ENCODE measurements around the gene FGD3.

FGD3 gene

DNA sequence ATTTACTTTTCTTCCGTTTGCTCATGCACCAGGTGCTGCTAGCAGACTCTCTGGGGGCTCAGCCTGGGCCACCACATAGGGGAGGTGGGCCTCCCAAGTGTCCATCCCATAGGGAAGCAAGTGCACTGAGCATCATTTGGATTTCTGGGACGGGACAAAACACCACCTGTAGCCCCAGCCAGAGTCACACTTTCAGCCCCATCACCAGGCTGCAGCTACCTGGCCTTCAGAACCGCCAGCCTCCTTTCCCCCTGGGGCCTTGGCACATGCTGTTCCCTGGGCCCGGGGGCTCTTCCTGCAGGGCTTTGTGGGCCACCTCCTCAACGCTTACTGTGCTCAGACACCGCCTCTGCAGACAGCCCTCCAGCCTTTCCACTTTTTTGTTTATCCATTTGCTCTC is 91.6 kb downstream of the FGD3 start:
- no peak overlapping the region for H3K9ac ChIP-seq (ENCODE audit: low read depth in 1 of 2, low read length in 2 of 2)
- H3K4me1 ChIP-seq (ENCODE audit: control insufficient read depth in 1 of 2, insufficient read depth in 2 of 2, low read length in 2 of 2) = peaks cover 0 to 3% of the 10 kb centered on the region in 2 donors
- no peak overlapping the region for H3K27ac ChIP-seq (ENCODE audit: low read depth, low read length)
- no peaks in the 10 kb centered on the region for H3K27me3 ChIP-seq (ENCODE audit: control insufficient read depth in 1 of 2, insufficient read depth in 2 of 2, low read length in 2 of 2)
- no peaks in the 10 kb centered on the region for H3K9me3 ChIP-seq (ENCODE audit: control insufficient read depth in 1 of 2, low read length in 2 of 2)
- peaks cover 0 to 3% of the 10 kb centered on the region in 2 donors for H3K36me3 ChIP-seq (ENCODE audit: control insufficient read depth in 1 of 2, insufficient read depth in 2 of 2, low read length in 2 of 2)
- no peak overlapping the region for H3K4me3 ChIP-seq (ENCODE audit: low read depth in 1 of 2, low read length in 2 of 2)

DNA sequence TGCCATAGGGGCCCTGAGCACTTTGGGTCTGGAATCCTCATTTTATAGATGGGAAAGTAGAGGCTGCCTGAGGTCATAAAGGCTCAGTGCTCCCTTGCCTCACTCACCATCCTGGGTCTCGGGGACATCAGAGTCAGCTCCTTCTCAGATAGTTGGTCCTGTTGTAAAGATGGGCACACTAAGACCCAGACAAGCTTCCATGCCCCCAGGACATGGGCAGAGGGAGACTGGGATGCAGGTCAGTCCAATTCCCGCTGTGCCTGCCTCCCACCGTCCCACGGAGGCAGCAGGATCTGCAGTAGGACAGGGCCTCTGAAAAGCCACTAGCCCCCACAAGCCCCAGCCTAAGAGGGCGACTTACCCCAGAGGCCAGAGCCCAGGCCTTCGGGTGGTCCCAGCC is 92.1 kb downstream of the FGD3 start:
- H3K27me3 ChIP-seq (ENCODE audit: control insufficient read depth in 1 of 2, insufficient read depth in 2 of 2, low read length in 2 of 2) = no peaks in the 10 kb centered on the region
- no peak overlapping the region for H3K9ac ChIP-seq (ENCODE audit: low read depth in 1 of 2, low read length in 2 of 2)
- H3K4me3 ChIP-seq (ENCODE audit: low read depth in 1 of 2, low read length in 2 of 2) = no peak overlapping the region
- H3K9me3 ChIP-seq (ENCODE audit: control insufficient read depth in 1 of 2, low read length in 2 of 2) = no peaks in the 10 kb centered on the region
- peaks cover 0 to 3% of the 10 kb centered on the region in 2 donors for H3K36me3 ChIP-seq (ENCODE audit: control insufficient read depth in 1 of 2, insufficient read depth in 2 of 2, low read length in 2 of 2)
- H3K27ac ChIP-seq (ENCODE audit: low read depth, low read length) = no peak overlapping the region
- peaks cover 0 to 3% of the 10 kb centered on the region in 2 donors for H3K4me1 ChIP-seq (ENCODE audit: control insufficient read depth in 1 of 2, insufficient read depth in 2 of 2, low read length in 2 of 2)

DNA sequence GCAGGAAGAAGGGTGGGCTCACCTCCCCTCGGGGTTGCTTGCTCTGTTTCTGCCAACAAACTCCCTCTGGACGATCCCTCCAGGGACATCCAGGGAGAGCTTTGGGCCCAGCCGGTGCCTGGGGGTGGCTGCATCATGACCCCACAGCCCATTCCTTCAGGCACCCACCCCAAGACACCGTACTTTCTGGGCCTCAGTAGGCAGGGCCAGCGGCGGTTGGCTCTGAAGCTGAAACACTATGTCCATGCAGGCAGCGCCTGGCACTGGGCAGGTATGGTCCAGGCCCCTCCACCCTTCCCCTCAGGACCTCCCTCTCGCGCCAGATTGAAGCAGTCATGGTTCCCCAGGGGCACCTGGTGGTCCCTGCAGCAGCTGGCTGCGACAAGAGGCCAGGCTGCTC is 92.7 kb downstream of the FGD3 start:
- H3K4me1 ChIP-seq (ENCODE audit: control insufficient read depth in 1 of 2, insufficient read depth in 2 of 2, low read length in 2 of 2) = peaks cover 0 to 3% of the 10 kb centered on the region in 2 donors
- no peaks in the 10 kb centered on the region for H3K27me3 ChIP-seq (ENCODE audit: control insufficient read depth in 1 of 2, insufficient read depth in 2 of 2, low read length in 2 of 2)
- no peak overlapping the region for H3K27ac ChIP-seq (ENCODE audit: low read depth, low read length)
- H3K36me3 ChIP-seq (ENCODE audit: control insufficient read depth in 1 of 2, insufficient read depth in 2 of 2, low read length in 2 of 2) = peaks cover 0 to 3% of the 10 kb centered on the region in 2 donors
- no peak overlapping the region for H3K9ac ChIP-seq (ENCODE audit: low read depth in 1 of 2, low read length in 2 of 2)
- no peak overlapping the region for H3K4me3 ChIP-seq (ENCODE audit: low read depth in 1 of 2, low read length in 2 of 2)
- no peaks in the 10 kb centered on the region for H3K9me3 ChIP-seq (ENCODE audit: control insufficient read depth in 1 of 2, low read length in 2 of 2)

DNA sequence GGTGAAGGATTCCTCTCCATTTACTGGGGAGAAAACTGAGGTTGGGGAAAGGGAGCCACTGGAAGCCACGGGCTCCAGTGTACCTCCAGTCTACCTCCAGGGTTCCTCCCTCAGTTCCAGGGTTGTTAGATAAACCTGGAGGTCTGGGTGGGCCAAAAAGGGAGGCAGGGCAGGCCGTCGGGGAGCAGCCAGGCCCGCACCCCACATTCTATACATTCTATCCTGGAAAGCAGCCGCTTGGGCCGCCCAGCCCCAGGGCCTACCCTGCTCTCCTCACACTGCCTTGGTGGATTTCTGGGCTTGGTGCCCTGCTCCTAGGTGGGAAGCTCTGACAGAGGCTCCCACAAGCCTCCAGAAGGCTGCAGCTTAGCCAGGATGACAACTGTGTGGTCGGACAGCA is 93.1 kb downstream of the FGD3 start:
- Histone ChIP-seq H3K9ac (ENCODE audit: low read depth in 1 of 2, low read length in 2 of 2) (no peak overlapping the region), H3K4me3 (ENCODE audit: low read depth in 1 of 2, low read length in 2 of 2) (no peak overlapping the region), H3K27ac (ENCODE audit: low read depth, low read length) (no peak overlapping the region), H3K4me1 (ENCODE audit: control insufficient read depth in 1 of 2, insufficient read depth in 2 of 2, low read length in 2 of 2) (peaks cover 0 to 3% of the 10 kb centered on the region in 2 donors), H3K27me3 (ENCODE audit: control insufficient read depth in 1 of 2, insufficient read depth in 2 of 2, low read length in 2 of 2) (no peaks in the 10 kb centered on the region), H3K9me3 (ENCODE audit: control insufficient read depth in 1 of 2, low read length in 2 of 2) (no peaks in the 10 kb centered on the region), H3K36me3 (ENCODE audit: control insufficient read depth in 1 of 2, insufficient read depth in 2 of 2, low read length in 2 of 2) (peaks cover 0 to 3% of the 10 kb centered on the region in 2 donors)

DNA sequence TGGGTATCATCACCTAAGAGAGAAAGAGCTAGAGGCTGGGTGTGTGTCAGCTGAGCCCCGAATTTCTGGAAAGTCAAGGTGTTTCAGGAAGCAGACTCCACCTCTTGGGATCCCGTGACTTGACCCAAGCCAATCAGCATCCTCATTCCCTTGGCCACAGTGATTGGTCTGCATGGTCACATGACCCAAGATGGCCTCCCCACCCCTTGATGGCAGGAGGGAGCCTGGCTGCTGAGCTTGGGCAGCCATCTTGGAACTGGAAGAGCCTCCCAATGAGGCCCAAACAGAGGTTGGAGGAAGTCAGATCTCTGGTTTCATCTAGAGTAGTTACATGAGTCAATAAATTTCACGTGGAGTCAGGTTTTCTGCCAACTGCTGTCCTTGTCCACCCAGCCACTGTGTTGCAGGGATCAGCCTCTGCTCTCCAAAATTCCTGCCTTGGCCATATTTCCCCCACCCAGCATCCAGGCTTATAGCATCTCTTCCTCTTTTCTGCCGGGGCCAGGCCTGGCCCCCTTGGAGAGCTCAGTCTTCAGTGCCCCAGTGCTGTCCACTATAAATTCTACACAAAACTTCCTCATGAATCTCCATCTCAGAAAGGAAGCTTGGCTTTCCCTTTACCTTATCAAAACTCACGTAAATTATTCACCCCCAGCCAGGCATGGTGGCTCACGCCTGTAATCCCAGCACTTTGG is 93.9 kb downstream of the FGD3 start:
- no peak overlapping the region for H3K4me3 ChIP-seq (ENCODE audit: low read depth in 1 of 2, low read length in 2 of 2)
- no peaks in the 10 kb centered on the region for H3K9me3 ChIP-seq (ENCODE audit: control insufficient read depth in 1 of 2, low read length in 2 of 2)
- H3K36me3 ChIP-seq (ENCODE audit: control insufficient read depth in 1 of 2, insufficient read depth in 2 of 2, low read length in 2 of 2) = no peaks in the 10 kb centered on the region
- peaks cover 0 to 3% of the 10 kb centered on the region in 2 donors for H3K4me1 ChIP-seq (ENCODE audit: control insufficient read depth in 1 of 2, insufficient read depth in 2 of 2, low read length in 2 of 2)
- no peaks in the 10 kb centered on the region for H3K27me3 ChIP-seq (ENCODE audit: control insufficient read depth in 1 of 2, insufficient read depth in 2 of 2, low read length in 2 of 2)
- H3K27ac ChIP-seq (ENCODE audit: low read depth, low read length) = no peak overlapping the region
- H3K9ac ChIP-seq (ENCODE audit: low read depth in 1 of 2, low read length in 2 of 2) = no peak overlapping the region

DNA sequence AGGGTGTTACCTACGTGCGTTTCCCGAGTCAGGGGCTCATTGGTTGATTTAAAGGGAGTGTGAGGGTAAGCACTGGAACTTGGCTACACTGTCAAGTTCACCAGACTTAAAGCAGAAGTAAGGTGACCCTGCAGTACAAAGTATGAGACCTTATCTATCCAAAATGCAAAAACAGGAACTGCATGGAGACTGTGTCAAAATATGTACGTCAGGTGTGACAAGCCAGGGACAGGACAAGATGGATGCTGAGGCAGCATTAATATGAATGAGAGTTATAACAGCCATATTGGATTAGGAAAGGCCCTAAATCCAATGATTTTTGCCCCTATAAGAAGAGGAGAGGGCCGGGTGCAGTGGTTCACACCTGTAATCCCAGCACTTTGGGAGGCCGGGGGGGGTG is 95.8 kb downstream of the FGD3 start:
- Histone ChIP-seq H3K27ac (ENCODE audit: low read depth, low read length) (no peak overlapping the region), H3K27me3 (ENCODE audit: control insufficient read depth in 1 of 2, insufficient read depth in 2 of 2, low read length in 2 of 2) (no peaks in the 10 kb centered on the region), H3K4me1 (ENCODE audit: control insufficient read depth in 1 of 2, insufficient read depth in 2 of 2, low read length in 2 of 2) (peaks cover 0 to 2% of the 10 kb centered on the region in 2 donors), H3K36me3 (ENCODE audit: control insufficient read depth in 1 of 2, insufficient read depth in 2 of 2, low read length in 2 of 2) (no peaks in the 10 kb centered on the region), H3K9ac (ENCODE audit: low read depth in 1 of 2, low read length in 2 of 2) (no peak overlapping the region), H3K9me3 (ENCODE audit: control insufficient read depth in 1 of 2, low read length in 2 of 2) (no peaks in the 10 kb centered on the region), H3K4me3 (ENCODE audit: low read depth in 1 of 2, low read length in 2 of 2) (no peak overlapping the region)

DNA sequence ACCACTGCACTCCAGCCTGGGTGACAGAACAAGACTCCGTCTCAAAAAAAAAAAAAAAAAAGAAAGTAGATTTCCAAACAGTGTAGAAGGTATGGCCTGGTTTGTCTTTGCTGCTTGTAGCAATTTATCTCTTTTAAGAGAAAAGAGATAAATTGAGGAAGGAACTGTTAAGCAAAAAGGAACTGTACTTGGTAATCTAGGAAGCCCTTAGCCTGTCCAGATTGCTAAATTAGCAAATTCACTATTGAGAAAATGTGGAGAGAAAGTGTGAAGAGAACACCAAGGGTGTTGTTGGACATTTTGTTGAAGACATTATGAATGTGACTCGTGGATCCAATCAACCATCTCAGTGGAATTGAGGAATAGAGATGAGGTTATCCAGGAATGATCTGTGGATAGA is 98.2 kb downstream of the FGD3 start:
- no peak overlapping the region for H3K27ac ChIP-seq (ENCODE audit: low read depth, low read length)
- no peaks in the 10 kb centered on the region for H3K9me3 ChIP-seq (ENCODE audit: control insufficient read depth in 1 of 2, low read length in 2 of 2)
- no peaks in the 10 kb centered on the region for H3K36me3 ChIP-seq (ENCODE audit: control insufficient read depth in 1 of 2, insufficient read depth in 2 of 2, low read length in 2 of 2)
- H3K9ac ChIP-seq (ENCODE audit: low read depth in 1 of 2, low read length in 2 of 2) = no peak overlapping the region
- peaks cover 0 to 3% of the 10 kb centered on the region in 2 donors for H3K4me1 ChIP-seq (ENCODE audit: control insufficient read depth in 1 of 2, insufficient read depth in 2 of 2, low read length in 2 of 2)
- H3K4me3 ChIP-seq (ENCODE audit: low read depth in 1 of 2, low read length in 2 of 2) = no peak overlapping the region
- no peaks in the 10 kb centered on the region for H3K27me3 ChIP-seq (ENCODE audit: control insufficient read depth in 1 of 2, insufficient read depth in 2 of 2, low read length in 2 of 2)

DNA sequence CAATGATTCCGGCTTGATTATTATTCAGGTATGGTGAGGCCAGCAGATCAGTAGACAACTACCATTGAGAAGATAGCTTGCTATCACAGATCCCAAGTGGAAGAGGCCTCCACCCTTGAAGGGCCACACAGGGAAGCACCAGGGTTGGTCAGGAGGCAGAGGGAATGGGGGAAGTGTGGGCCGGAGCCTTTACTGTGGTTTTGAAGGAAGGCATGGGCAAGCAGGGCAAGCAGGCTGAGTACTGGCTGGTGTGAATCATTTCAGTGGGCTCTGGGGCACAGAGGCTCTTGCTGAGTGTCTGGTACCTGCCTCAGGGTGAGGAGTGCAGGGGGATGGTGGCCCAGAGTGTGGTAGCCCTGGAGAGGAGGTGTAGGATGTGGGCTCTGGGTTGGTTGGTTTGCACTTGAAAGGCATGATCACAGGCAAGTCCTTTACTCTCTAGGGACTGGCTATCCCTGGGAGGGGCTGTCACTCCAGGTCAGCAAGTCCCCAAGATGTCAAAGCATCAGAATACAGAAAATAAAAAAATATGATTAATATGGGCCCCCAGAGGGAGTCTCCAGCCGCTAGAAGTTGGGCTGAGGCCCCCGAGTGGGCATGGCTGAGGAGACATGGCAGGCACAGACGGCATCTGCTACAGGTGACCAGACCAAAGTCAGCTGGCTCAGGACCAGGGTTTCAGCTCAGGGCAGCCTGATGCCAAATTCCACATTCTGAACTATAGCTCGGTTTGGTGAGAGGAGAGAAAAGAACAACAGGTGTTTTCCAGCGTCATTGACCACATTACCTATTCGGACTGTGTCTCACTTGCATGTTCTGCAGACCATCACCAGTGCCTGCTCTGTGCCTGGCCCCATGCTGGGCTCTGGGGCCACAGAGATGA is 101.5 kb downstream of the FGD3 start:
- Histone ChIP-seq H3K27me3 (ENCODE audit: control insufficient read depth in 1 of 2, insufficient read depth in 2 of 2, low read length in 2 of 2) (no peaks in the 10 kb centered on the region), H3K4me1 (ENCODE audit: control insufficient read depth in 1 of 2, insufficient read depth in 2 of 2, low read length in 2 of 2) (peaks cover 0 to 5% of the 10 kb centered on the region in 2 donors), H3K9ac (ENCODE audit: low read depth in 1 of 2, low read length in 2 of 2) (no peak overlapping the region), H3K4me3 (ENCODE audit: low read depth in 1 of 2, low read length in 2 of 2) (no peak overlapping the region), H3K9me3 (ENCODE audit: control insufficient read depth in 1 of 2, low read length in 2 of 2) (no peaks in the 10 kb centered on the region), H3K27ac (ENCODE audit: low read depth, low read length) (no peak overlapping the region), H3K36me3 (ENCODE audit: control insufficient read depth in 1 of 2, insufficient read depth in 2 of 2, low read length in 2 of 2) (no peaks in the 10 kb centered on the region)

DNA sequence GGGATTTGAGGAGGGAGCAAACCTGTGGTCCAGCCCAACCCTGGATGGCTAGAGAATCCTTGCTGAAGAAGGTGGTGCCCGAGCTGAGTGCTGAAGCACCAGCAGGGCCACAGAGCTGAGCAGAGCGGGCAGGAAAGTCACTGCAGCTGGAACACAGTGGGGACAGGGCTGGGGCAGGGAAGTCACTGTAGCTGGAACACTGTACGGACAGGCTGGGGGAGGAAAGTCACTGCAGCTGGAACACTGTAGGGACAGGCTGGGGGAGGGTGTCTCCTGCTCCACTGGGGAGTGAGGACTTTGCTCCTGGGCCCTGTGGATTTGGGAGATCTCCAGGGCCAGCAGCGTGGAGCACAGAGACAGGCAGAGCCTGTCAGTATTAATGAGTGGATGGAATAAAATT is 102.2 kb downstream of the FGD3 start:
- Histone ChIP-seq H3K36me3 (ENCODE audit: control insufficient read depth in 1 of 2, insufficient read depth in 2 of 2, low read length in 2 of 2) (no peaks in the 10 kb centered on the region), H3K4me1 (ENCODE audit: control insufficient read depth in 1 of 2, insufficient read depth in 2 of 2, low read length in 2 of 2) (peaks cover 0 to 5% of the 10 kb centered on the region in 2 donors), H3K27ac (ENCODE audit: low read depth, low read length) (no peak overlapping the region), H3K9me3 (ENCODE audit: control insufficient read depth in 1 of 2, low read length in 2 of 2) (no peaks in the 10 kb centered on the region), H3K4me3 (ENCODE audit: low read depth in 1 of 2, low read length in 2 of 2) (no peak overlapping the region), H3K27me3 (ENCODE audit: control insufficient read depth in 1 of 2, insufficient read depth in 2 of 2, low read length in 2 of 2) (no peaks in the 10 kb centered on the region), H3K9ac (ENCODE audit: low read depth in 1 of 2, low read length in 2 of 2) (no peak overlapping the region)

DNA sequence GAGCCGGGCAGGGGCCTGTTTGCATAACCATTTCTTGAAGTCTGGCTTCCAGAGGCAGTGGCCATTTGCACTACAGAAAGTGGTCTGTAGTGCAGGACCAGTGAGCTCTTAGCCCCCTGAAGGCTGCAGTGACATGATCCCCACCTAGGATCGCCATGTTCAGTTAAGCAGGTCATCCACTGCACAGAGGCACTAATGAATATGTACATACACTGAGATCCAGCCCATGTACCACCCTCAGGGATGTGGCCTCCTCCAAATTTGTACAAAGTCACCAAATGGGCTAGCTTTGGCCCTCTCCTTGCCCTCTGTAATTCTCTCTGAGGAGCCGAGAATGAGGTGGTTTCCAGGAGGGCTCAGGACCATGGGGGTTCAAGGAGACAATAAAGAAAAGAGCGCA is 102.9 kb downstream of the FGD3 start:
- H3K4me3 ChIP-seq (ENCODE audit: low read depth in 1 of 2, low read length in 2 of 2) = no peak overlapping the region
- no peaks in the 10 kb centered on the region for H3K27me3 ChIP-seq (ENCODE audit: control insufficient read depth in 1 of 2, insufficient read depth in 2 of 2, low read length in 2 of 2)
- no peaks in the 10 kb centered on the region for H3K9me3 ChIP-seq (ENCODE audit: control insufficient read depth in 1 of 2, low read length in 2 of 2)
- no peaks in the 10 kb centered on the region for H3K36me3 ChIP-seq (ENCODE audit: control insufficient read depth in 1 of 2, insufficient read depth in 2 of 2, low read length in 2 of 2)
- no peak overlapping the region for H3K9ac ChIP-seq (ENCODE audit: low read depth in 1 of 2, low read length in 2 of 2)
- H3K27ac ChIP-seq (ENCODE audit: low read depth, low read length) = no peak overlapping the region
- peaks cover 0 to 5% of the 10 kb centered on the region in 2 donors for H3K4me1 ChIP-seq (ENCODE audit: control insufficient read depth in 1 of 2, insufficient read depth in 2 of 2, low read length in 2 of 2)
